ENCODE results near the gene POLDIP3.
"Not testable (repeated sequence)": the region's sequence is repeated elsewhere in the genome, so short reads cannot be mapped to it uniquely, and the experiment has no call there.

POLDIP3 gene

DNA sequence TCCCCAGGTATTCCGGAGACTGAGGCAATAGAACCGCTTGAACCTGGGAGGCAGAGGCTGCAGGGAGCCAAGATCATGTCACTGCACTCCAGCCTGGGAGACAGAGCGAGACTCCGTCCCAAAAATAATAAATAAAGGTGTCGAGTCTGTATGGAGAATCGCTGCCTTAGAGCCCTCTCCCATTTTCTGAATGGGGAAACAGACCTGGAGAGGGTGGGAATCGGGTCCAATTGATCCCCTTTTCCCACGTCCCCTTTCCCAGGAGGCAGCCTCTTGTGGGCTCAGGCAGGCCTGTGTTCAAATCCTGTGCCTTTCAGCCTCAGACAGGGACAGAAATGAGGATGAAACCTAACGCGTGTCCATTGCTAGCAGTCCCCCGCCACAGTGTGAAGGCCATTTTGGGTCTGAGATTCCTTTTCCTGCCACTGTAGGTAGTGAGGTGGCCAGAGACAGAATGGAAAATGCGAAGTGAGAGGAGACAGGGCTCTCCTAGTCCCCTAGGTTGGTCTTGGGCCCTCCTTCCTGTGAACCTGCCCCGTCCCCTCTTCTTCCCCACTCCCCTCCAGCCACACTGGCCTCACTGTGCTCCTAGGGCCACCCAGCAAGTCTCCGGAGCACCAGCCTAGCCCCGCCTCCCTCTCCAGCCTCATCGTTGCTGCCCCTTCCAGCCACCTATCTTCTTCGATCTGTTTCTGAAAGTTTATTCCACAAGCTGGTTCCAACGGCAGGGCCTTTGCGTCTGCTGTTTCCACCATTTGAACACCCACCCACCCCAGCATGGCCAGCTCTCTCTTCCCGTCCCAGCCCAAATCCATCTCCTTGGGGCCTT lies 2.7 kb upstream of the POLDIP3 start:
- no peak for DNase-seq

DNA sequence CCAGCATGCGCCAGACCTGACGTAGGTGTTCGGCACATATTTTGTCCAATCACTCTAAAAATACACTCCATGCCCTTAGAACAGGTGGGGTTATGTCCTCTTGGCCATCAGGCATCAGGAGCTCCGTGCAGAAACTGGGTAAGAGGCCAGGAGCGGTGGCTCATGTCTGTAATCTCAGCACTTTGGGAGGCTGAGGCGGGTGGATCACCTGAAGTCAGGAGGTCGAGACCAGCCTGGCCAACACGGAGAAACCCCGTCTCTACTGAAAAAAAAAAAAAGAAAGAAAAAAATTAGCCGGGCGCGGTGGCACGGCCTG lies 1.1 kb upstream of the POLDIP3 start:
- not testable (repeated sequence) for DNase-seq

DNA sequence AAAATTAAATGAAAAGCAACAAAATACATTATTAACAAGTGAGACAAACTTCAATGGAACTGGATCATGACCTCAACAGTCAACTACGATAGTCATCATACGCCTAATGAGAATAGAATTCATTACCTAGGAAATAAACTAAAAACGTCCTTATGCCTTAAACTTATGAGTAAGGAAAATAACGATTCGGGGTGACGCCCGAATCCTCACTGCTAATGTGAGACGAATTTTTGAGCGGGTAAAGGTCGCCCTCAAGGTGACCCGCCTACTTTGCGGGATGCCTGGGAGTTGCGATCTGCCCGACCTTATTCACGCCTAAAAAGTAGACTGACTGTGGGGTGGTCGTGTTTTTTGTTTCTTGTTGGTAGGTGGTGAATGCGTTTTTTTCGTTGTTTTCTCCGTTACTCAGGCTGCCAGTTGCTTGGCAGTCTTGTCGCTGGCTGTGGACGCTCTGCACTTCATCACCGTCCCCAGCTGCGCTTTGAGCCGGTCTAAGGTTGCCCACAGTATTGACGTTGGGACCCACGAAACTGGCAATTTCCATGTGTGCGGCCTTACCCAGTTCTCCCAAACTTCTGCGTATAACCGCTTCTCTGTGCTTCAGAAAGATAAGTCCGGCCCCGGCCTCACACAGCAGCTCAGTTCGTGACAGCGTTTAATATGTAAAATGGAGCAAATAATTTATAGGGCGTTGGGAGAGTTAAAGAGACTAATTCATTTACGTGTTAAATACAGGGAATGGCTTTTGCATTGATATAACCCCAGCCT lies 593 bp upstream of the POLDIP3 start:
- DNase-seq = peak; percentile 96

DNA sequence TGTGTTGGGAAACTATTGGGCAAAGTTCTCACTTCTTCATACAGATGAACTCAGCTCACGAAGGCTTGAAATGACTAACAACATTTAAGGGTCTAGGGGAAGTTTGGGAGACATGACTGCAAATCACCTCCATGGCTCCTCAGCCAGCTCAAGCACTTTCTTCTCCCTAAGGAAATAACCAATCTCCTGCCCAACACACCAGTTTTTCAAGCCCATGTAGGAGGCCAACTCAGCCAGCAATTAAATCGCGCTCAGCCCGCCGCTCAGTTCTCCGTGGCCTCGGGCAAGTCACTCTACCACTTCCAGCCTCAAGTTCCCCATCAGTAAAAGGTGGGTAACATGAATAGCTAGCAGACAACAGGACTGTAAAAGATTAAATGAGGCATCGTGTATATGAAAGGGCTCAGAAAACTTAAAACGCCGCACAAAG lies 796 bp downstream of the POLDIP3 start:
- no peak for DNase-seq

DNA sequence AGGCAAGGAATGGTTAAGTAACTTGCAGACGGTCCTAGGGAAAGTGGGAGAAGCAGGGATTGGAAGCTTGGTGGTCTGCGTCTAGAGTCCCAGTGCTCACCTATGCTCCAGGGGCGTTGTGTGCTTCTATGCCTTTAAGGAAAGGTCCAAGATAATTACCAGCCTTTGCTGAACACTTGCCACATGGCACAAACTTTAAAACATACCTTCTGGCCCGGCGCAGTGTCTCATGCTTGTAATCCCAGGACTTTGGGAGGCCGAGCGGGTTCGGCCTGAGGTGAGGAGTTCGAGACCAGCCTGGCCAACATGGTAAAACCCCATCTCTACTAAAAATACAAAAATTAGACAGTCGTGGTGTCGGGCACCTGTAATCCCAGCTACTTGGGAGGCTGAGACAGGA lies 2.3 kb downstream of the POLDIP3 start:
- no peak for DNase-seq

DNA sequence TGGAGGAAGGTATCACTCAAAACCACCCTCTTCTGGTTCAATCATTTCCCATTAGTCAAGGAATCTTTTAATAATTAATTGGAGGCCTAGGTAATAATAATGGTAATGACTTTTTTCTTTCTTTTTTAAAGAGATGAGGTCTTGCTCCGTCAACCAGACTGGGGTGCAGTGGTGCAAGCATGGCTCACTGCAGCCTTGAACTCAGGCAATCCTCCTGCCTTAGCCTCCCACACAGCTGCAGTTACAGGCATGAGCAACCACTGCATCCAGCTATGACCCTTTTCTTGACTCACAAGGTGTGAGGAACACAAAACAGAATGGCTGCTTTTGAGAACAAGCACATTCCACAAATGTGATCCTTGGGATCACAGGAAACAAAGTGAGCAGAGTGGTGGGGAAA lies 3.6 kb downstream of the POLDIP3 start:
- DNase-seq = no peak

DNA sequence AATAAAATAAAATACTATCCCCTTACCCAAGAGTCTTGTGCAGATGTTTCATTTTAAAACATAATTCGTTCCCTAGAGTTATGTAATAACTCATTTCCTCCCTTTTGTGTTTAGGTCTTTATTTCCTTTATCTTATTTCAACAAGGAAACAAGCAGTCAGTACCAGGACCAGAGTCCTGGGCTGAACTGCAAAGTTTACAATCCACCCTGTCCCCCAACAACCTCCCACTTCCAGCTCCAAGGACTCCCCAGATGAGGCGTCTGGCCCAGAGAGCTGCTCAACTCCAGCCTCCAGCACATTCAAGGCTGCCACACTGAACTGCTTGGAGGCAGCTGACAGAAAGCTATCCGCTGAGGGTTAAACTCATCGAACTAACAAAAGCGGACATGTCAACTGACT lies 4.5 kb downstream of the POLDIP3 start:
- DNase-seq = no peak

DNA sequence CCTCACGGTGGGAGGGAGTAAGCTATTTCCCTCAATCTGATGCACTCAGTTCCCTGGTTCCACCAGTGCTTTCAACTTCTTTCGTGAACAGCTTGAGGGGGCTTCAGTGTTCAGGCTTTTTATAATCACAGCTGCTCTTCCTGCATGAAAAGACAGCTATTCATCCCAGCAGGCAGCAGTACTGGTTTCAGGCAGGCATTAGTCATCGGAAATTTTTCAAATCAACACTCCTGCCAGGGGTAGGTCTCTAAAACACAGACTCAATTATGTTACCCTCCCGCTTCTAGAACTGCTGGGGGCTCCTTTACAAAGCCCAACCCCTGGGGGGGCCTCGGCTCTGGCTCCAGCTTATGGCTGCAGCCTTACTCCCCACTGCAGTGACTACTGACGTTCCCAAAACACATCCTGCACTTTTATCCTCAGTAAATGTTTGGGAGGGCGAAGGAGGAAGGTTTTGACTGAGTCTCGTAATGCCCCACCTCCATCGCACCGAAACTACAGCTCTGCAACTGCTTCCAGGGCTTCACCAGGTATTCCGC lies 5.8 kb downstream of the POLDIP3 start:
- no peak for DNase-seq

DNA sequence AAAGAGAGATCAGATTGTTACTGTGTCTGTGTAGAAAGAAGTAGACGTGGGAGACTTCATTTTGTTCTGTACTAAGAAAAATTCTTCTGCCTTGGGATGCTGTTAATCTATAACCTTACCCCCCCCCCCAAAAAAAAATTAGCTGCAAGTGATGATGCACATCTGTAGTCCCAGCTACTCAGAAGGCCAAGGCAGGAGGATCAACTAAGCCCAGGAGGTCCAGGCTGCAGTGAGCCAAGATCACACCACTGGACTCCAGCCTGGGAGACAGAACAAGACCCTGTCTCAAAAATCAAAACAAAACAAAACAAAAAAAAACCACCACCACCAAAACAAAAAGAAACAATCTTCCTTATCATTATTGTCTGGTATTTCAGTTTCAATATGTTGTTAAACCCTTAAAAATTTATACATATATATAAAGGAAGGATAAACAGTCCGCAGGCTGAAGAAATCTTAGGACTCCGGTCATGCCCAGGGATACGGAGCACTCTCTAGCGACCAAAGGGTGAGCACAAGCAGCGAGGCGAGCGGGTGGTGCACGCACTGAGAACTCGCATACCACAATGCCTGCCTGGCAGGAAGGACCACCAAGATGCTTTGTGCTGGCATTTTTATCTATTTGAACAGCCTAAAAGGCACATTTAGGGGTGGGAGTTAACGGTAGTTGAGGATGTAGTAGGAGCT lies 6.4 kb downstream of the POLDIP3 start:
- no peak for DNase-seq

DNA sequence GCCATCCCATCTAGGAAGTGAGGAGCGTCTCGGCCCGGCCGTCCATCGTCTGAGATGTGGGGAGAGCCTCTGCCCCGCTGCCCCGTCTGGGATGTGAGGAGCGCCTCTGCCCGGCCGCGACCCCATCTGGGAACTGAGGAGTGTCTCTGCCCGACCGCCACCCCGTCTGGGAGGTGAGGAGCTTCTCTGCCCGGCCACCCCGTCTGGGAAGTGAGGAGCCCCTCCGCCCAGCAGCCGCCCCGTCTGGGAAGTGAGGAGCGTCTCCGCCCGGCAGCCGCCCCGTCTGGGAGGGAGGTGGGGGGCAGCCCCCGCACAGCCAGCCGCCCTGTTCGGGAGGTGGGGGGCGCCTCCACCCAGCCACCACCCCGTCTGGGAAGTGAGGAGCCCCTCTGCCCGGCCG lies 7.0 kb downstream of the POLDIP3 start:
- not testable (repeated sequence) for DNase-seq

DNA sequence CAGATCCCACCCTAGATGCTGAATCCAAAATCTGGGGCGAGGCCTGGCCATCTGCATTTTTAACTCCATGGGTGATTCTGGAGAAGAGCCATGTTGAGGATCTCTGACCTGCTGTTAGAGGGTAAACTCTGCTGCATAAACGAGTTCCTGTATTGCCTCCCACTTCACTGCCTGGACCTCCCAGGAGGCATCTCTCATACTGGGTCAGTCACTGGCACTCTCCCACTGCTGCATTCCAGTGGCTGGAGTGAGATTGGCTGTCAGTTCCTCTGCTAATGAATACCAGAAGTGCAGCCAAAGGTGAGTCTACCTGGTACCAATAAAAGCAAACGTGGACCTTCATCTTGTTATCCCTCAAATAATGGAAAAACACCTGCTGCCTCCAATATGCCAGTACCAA lies 10.3 kb downstream of the POLDIP3 start:
- DNase-seq = no peak

DNA sequence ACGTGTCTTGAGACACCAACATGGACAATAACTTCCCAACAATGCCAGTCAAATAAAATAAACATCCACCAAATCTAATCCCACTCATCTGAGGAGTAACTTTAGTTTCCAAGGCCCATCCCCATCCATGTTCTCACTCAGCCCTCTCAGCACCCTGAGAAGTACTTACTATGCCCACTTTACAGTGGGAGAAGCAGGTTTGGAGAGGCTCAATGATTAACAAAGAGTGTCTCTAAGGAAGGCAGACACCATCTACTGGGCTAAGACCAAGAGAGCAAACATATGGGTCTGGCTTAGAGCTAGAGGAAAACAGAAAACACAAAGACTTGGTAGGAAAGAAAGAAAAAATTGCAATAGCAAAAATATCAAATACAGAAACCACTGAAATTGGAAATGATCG lies 11.3 kb downstream of the POLDIP3 start:
- DNase-seq = no peak

DNA sequence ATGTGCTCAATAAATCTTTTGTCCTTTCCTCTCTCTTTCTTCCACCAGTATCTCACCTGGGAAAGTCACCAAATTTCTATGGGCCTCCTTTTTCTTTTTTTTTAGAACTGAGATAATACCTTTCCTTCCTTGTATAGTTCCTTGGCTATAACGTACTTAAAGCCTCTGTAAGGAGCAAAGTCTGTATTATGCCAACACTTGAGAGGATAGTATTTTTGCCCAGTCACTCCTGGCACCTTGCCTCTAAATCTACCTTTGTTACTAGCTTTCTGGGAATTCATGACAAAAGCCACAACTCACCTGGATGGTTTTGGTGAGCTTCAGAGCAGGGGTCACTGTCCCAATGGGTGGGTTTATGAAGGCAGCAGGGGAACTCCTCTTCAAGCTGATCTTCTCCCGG lies 12.2 kb downstream of the POLDIP3 start:
- DNase-seq = no peak

DNA sequence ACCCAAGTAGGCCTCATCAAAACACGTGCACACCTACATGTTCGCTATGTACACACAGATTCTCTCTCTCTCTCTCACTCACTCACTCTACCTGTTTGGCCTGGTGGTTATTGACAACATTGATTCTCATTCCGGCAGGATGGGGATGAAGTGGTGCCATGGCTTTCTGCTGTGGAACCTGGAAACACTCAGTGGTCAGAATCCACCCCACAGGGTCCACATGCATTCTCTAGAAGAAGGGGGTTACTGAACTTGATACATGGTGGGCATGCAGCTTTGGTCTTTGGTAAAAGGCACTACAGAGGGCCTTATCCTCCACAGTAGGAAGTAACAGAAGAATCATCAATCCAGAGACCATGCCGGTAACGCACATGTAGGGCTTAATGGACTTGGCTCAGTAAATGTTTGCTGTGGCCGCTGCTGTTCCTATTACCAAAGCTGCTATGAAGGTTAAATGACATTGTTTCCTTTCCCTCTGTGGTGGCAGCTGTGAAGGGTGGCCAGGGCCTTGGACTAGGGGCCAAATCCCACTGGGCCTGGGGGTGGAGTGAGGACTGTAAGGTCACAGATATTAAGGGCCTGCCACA lies 12.7 kb downstream of the POLDIP3 start:
- DNase-seq = no peak

DNA sequence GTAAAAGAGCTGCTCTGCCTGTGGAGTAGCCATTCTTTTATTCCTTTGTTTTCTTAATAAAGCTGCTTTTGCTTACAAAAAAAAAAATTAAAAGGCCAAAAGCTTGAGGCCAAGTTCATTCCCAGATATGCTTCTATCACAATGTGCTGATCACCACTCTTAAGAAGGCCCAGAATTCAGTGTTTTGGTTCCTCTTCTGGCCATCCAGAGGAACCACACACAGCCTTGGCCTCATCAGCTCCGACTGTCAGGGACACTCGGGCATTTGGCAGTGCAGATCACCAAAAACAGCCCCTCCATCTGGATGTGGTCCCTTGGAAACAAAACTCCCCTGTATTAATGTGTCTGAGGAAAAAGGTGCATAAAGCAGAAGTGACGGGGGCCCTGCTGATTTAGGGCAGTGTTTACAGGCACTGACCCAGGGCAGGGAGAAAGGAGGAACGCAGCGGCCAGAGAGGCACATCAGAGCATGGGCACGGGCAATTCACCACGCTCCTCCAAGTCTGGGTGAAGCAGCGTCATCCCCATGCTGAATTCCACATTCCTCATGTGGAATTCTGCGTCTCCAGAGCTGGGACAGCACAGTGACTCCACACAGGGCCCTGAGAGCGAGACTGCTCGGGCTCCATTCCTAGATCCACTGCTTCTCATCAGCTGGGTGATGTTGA lies 17.7 kb downstream of the POLDIP3 start:
- no peak for DNase-seq

DNA sequence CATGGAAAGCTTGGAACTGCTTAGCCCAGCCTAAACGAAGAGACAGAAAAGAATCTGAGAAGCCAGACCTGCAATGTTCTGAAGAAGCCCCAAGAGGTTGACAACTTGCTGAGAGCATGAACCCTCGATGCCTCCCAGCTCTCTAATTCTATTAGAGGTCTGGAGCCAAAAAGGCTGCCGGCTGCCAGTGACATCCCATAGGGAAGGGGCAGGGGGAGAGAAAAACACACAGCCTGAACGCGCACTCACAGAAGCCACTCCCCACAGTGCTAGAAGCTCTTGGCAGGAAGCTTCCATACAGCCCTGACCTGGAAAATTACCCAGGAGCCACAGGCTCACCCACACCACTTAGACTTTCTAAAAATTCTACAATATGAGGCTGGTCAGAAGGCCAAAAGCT lies 18.3 kb downstream of the POLDIP3 start:
- peak; percentile 78 for DNase-seq

DNA sequence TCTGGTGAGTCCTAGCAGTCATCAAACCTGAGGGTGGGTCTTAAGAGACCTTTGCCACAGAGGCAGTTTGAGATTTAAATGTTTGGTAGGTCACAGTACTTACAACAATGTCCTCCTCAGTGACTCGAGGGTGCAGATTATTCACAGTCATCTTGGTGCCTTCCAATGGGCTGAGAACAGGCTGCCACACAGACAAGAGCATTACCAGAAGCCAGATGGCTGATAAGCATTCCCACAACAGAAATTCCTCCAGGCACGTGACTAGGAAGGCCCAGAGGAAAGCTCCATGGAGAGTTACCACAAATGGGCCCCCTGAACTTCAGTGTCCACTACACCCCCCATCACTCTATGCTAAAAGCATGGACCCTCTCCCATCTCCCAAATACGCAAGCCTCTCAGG lies 19.2 kb downstream of the POLDIP3 start:
- DNase-seq = no peak

DNA sequence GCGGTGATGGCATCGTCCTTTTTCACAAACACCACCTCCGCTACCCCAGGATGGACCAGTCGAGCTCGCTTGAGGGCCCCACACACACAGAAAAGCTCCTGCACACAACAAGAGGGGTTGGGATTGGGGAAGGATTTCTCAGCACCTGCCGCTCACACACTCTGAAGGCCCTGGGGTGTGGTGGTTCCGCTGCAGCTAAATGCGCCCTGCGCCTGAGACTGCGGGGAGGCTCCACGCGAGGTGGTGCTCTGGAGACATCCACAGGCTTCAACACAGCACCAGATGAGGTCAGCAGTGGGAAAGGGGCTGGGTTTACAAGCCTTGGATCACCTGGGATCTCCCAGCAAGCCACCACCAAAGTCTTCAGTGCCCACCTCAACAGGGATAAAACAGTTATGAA lies 22.7 kb downstream of the POLDIP3 start:
- no peak for DNase-seq

DNA sequence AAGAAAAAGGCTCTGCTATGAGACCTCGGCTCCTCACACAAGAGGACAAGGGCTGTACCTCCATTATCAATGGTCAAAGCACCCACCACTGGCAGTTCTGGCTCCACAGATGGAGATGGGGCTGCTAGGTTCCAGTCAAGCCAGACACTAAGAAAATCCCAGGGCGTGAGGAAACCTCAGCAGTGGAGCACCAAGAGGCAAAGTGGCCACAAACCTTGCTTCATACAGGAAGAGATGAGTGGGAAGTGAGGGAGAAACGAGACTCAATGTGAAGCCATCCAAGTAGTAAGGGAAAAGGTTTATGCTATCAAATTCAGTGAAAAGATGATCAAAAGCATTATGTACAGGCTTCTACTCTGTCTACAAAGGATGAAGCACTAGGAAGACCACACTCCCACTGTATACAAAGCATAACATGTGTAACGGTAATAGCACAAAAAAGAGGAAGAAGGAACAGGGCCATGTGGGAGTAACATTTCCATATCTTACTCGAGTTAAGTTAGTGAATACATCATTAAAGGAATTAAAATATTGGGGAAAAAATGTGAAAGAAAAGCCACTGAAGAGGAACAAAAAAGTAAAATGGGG lies 27.0 kb downstream of the POLDIP3 start:
- no peak for DNase-seq

DNA sequence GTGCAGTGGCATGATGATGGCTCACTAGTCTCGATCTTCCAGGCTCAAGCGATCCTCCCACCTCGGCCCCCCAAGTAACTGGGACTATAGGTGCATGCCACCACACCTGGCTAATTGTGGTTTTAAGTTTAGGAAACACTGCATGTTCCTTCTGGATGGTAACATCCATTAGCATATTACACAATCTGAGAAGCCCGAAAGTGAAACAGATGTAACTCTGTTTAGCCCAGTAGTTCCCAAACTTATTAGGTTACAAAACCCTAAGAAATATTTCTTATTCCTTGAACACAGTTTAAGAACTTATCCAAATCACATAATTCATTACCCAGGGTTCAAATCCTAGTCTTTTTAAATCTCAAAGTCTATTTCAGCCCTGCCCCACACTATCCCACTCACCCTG lies 28.3 kb downstream of the POLDIP3 start:
- DNase-seq = no peak

DNA sequence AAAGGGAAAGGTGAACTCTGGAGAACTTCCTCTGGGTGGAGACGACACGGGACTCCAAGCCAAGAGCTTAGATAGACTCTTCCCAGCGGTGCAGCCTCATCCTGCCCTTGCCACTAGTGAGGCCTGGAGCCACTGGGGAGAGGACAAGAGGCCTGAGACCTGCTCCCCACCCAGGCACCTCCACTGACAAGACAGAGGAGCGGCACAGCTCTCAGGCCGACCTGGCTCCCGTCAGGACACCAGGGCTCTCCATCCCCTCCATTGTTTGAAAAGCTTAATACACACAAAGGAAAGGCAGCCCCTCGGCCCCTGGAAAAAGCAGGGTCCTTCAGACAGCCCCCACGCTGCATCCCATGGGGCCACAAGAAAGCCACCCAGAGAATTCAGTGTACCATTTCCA lies 29.6 kb downstream of the POLDIP3 start:
- DNase-seq = no peak

DNA sequence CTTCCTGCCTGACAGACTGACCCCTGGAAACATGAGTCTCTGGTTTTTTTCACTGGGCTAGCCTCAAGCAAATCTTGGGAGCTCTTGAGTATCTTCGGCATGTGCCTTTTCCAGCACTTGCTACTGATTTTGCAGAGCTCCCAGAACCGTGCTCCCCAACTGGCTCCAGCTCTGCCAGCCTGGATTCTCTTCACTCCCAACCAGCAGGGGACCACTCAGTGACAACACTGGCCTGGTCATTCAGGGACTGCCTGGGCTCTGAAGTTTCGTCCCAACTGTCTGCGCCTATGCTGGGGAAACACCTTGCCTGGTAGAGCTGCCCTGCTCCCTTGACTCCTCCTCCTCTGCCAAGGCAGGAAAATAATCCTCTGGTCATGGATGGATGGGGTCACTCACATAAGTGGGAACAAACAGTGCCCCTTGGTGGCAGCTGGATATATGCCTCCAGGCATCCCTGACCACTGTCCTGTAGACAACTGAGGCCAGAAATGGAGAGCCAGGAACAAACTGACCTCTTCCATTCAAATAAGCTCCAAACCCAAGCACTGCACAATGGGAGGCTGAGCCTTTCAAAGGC lies 30.2 kb downstream of the POLDIP3 start:
- DNase-seq = no peak

All from left hindlimb (tissue), 1 donor.